GDM1 (cell line): ENCODE data around the gene CES2.

ENCODE experiments used
- DNase-seq: peaks from one replicate; lab custom pipeline; 2025; lab: John Stamatoyannopoulos, UW

Gene CES2

DNA sequence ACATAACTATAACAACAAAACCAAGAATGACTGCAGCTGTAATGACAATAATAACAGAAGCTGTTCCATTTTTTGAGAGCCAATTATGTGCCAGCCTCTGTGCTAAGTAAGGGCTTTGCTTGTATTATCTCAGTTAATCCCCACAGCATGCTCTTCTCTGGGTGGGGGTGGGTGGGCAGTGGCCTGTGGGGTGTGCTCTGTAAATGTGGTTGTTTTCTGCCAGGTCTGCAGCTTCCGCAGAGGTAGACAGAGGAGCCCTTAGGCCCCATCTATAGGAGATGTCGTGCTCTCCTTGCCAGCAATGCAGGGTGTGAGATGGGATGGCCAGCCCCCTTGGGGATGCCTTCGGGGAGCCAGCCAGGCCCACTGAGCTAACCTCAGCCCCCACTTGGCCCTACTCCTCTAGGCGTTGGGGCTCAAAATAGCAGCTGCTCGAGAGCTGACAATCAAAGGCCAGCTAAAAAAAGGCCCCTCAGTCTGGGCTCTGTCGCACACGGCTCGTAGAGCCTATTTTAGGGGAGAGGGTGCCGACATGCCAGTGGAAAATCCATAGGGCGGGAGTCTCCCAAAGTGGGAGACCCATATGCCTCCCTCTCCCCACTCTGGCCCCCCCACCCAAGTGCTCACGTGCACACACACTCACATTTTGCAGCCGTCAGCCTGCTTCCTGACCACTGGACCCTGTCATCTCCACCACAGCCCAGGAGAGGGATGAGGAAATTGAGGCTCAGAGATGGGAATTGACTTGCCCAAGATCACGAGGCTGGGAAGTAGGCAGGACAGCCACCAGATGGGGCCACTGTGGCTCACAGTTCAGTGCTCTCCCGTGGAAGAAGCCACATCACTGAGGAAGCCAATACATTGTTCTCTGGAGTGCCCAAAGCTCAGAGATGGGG lies 32.4 kb upstream of the CES2 start:
- no peak for DNase-seq

DNA sequence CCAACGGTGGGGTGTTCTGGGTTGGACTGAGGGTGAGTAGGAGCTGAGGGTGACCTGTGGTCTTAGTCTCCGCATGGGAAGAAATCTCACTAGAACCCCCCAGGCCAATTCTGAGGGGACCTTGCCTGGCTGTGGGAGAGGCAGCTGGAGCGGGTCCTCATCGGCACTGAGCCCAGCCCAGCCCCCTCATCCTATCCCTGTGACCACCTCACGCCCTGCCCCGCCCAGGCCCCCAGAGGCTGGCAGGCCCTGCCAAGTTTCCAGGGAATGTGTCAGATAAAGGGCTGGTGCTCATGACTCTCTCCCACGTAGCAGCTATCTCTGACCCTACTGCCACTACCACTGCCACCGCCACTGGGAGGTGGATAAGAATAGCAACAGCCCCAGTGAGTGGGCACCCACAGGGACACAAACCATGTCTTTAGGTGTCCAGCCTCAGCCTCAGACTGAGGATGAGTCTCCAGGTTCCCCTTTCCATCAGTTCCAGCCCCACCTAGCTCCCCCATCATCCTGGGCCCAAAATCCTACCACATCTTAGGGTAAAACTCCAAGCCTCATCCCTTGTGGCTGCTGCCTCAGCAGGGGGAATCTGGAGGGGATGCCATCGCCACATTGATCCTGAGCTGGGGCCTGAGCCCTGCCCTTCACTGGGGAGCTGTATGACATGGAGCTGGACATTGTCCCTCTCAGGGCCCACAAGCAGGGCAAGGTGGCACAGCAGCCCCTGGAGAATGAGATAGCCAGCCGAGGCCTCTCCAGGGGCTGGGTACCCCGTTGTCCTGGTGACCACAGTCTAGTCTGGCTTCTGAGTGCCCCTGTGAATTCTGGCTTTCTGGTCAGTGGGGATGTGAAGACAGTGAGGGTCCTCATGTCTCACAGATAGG lies 31.5 kb upstream of the CES2 start:
- DNase-seq, result no peak

DNA sequence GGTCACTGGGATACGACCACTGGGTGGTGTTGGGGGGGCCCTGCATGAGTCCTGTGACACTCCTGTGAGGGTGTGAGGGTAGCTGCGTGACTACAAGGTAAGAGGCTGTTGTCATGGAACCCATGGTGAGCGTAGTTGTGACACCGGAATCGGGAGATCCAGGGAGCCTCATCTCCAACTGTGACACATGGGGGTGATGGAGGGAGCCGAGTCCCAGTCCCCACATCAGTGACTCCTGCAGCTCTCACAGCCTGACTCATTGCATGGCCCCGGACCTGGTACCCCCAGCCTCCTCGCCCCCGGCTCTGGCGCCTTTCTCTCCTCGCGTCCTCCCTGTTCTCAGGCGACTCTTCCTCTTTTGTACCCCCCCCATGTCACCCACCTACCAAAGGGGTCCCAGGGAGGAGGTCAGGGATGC lies 30.9 kb upstream of the CES2 start:
- DNase-seq, result no peak

DNA sequence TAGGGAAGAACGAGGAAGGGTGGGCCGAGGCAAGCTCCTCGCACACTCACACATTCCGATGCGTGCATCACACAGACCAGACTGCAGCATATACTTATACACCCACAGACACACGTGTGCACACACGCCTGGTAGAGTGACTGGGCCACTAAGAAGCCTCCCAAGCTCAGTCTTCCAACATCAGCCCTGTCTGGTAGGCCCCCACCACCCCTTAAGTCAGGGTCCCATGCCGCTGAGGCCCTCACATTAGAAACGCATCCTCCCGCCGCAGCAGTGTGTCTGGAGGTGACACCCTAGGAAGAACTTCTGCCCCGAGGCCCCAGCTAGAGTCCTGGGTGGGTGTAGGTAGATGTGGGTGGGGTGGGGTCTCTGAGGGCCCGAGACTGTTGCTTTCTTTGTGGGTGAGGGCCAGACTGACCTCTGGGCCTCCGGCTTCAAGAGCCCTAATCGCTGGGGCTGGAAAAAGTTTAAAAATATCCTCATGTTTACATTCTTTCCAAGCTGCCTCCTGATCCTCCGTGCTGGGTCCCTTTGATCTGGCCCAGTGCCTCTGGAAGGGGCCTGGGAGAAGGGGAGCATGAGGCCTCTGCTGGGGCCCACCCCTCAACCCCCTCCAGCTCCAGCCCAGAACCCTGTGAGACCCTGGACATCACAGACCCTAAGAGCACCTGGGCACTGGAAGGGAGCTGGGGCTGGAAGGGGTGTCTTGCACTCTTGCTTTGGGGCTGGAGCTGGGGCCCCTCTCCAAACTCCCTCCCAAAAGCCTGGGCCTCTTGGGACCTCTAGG lies 30.3 kb upstream of the CES2 start:
- DNase-seq, result no peak

DNA sequence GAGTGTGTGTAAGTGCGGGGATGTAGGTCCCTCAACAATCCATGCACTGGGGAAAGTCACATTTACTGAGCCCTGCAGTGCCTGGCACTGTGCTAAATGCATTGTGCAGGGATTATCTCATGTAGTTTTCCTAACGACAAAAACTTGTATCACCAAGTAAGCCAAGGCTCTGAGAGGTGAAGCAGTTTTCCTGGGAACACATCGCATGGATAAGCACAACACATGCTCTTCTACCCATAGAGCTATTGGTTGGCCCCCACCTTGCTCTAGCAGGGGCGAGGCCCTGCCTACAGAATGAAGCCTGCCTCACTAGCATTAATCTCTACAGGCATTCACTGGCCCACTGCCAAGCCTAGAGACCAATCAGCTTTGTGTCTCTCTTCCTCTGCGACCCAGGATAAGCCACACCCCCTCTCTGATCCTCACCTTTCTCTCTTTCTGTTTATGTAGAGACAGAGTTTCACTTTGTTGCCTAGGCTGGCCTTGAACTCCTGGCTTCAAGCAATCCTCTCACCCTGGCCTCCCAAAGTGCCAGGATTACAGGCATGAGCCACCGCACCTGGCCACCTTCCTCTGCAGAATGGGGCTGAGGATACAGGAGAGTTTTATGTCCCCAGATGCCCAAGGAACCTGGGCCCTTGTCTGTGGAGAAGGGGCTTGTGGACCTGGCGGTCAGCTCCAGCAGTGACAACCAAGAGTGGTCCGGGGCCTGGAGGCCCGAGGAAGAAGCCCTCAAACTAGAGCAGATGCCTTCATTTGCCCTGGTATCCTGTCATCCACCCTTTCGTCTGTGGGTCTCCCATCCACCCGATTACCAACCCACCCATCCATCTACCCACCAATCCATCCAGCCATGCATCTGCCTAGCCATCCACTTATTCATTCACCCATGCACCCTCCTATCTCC lies 29.4 kb upstream of the CES2 start:
- no peak for DNase-seq

DNA sequence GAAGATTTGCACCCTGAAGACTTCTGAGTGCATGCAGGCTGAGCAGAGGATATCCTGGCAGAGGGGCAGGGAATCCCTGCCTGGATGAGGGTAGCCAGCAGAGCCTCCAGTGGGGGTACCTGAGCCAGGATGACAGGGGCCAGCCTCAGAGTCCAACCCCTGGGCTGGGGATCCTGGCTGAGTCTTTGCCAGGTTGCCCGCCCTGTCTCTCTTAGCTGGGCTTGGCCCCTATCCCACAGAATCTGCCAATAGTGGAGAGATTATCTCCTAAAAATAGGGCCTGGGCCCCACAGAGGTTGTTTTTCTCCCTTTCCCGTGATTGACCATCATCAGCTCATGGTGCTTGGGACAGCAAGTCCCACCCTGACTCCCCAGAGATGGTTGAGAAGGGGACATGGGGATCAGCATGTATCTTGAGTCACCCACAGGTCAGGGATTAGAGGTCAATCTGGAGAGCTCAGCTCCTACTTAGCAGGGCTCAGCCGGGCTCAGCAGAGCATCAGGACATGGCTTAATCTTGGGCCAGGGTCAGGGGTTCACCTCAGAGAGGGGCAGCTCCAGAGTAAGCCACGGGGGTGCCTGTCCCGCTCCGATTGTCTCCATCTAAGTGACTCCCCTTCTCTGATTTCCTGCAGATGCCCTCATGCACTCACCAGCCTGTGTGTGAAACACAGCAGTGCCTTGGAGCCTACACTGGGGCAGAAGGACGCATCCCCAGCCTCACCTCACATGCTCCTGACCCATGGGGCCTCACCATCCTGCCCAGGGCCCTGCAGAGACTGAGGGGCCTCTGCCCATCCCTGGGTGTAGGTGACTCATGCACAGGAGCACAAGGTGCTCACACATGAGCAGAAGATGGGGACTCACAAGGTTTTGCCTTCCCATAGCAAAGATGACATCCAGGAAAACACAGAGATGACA lies 28.1 kb upstream of the CES2 start:
- no peak for DNase-seq

DNA sequence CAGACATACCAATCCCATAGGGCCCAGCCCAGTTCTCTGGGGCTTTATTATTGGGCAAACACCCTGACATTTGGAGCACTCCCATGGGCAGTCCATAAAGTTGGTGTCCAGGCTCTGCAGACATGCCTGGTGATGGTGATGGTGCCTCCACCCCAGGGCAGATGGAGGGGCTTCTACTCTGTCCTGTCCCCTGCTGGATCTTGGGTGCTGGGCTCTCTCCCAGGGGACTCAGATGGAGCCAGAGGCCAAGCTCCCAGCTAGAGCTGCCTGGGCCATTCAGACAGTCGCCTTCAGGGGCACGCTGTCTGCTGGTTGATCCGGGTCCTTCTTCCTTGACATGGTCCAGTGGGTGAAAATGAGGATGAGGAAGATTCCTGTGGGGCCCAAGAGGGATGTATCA lies 27.2 kb upstream of the CES2 start:
- no peak for DNase-seq

DNA sequence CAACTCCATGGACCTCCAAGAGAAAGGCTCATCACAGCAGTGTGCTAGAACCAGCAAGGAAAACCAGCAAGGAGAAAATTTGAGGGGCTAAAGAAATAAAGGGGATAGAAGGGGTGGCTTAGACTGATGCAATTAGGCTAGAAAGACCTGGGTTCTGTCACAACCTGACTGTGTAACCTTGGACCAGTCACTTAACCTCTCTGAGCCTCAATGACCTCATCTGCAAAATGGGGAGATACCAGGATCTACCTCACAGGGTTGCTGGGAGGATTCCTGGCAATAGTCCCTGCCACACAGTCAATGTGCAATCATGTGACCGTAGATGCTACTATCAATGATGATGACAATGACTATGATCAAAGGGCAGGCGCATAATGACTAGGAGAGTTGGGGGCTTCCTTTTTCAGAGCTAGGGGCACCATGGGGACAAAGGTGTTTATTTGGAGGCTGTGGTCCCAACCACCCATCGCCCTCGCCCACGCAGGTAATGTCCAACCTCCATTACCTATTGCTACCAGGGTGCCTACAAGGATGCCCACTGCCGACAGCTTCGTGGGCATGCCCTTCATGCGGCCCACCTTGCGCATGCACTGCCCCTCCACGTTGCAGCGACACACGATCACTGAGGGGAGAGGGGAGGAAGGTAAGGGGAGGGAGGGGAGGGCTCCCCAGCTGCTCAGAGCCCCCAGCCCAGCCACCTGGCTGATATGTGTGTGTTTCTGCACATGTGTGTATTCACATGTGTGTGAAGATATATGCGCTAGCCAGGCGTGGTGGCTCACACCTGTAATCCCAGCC lies 26.4 kb upstream of the CES2 start:
- no peak for DNase-seq

DNA sequence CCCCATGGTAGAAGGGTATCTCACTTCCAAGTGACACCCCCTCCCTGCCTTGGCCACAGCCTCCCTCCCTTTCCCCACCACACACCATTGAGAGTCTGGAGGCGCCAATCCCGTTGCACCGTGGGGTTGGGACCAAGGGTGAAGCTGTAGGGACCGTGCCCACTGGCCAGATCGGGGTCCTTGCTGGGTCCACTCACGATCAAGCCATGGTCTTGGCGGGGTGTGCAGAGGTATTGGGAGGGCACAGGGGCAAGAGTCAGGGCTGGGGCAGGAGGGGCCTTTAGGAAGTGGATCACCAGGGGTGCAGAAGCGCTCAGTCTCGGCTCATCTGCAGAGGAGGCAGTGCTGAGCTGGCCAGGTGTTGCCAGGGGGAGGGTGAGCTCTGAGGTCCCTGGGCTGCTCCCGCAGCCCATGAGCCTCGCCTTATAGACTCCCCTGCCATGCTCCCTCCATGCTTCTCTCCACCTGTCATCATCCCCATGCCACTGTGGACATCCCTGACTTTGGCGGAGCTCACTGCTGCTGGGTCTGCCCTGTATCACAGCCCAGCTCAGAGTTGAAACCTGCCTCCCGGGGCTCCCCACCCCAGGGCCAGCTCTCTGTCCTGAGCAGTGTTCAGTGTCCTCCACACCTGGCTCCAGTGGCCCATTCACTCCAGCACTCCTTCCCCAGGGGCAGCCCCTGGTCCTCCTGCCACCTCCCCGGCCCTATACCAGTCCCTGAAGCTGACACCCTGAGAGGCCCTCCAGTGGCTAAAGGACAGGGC lies 25.0 kb upstream of the CES2 start:
- DNase-seq, result no peak

DNA sequence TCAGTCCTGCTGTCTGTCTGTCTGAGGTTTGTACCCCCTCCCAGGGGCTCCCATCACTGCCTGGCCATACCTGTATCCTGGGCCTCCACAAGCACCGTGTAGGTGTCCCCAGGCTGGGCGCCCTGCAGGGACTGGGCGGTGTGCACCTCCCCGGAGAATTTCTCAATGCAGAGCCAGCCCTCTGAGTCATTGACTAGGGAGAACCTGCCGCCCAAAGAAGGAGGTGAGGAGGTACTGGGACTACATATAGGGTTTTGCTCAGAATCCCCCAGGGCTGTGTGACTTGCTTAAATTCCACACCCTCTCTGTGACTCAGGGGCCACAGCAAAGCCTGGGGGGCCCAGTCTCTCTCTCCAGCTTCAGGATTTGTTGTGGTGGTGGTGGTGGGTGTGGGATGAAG lies 24.2 kb upstream of the CES2 start:
- DNase-seq, result no peak

DNA sequence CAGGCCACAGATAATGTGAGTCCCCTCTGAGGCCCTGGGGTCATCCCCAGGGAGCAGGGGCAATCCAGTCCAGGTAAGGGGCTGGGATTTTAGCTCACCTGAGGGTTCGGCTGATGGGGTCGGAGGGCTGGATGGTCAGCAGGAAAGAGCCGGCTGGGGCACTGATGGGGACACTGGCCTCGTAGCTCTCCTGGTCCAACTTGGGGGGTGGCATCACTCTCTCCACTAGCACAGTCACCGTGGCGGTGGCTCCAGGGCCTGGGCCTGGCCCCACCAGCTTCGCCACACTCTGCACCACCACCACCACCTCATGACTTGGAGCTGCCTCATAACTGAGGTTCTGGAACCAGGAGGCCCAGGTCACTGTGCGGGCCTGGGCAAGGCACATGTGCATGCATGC lies 23.5 kb upstream of the CES2 start:
- no peak for DNase-seq

DNA sequence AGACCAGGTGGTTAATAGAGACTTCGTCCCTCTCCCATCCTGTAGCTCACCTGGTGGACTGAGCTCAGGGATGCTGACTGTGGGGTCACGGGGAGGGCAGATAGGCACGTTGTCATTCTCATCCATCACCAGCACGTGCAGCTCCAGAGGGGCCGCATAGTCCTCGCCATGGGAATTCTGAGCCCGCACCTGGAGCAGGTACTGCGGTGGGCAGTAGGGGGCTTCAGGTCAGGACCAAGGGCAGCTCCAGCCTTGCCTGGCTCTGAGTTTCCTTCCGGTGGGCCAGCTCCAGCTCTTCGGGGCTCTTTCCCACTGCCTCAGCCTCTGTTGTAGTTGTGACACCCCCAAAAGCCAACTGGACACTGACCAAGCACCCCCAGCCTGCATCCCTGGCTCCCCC lies 22.2 kb upstream of the CES2 start:
- DNase-seq, result no peak

DNA sequence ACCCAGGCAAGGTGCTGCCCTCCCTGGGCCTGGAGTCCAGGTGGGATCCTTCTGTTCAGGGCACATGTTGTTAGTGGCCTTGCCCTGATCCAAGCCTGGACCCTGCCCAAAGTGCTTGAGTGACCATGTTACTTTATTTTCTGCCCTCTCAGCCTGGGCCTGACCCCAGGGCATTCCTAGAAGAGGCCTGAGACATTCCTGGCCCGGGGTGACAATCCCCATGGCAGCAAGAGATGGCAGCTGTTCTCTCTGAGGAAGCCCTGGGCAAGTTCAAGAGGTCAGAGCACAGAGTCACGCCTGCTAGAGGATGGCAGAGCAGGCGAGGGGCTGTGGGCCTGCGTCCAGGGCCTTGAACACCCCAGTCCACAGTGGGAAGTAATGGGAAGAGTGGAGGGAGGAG lies 21.6 kb upstream of the CES2 start:
- no peak for DNase-seq

DNA sequence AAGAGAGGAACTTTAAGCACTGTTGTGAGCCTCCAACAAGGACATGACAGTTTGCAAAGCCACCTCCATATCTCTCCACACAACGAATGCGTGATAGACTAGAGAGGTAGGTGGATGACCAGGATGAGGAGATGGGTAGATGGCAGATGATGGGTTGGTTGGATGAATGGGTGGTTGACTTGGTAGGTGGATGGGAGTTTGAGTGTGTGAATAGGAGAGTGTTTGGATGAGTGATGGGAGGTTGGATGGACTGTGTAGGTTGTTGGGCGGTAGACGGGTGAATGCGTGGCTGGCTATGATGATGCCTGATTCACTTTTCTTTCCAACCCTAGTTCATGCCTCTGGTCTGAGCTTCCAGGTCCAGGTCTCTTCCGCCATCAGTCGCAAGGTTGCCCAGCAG lies 20.8 kb upstream of the CES2 start:
- DNase-seq, result no peak

DNA sequence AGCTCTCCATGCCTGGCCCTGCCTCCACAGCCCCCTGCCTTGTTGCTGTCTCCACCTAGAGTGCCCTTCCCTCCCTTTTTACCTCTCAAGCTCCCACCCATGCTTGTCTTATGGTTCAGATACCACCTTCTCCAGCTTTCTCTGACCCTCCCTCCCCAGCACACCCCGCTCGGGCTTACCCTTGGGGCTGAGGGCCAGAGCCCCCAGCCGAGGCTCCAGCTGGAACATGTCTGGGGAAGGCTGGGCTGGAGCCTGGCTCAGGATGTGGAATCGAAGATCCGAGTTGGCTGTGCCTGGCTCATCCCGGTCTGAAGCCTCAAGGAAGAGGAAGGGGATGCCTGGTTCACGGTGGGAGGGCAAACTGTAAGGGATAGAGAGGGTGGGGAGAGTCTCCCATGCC lies 20.3 kb upstream of the CES2 start:
- no peak for DNase-seq

DNA sequence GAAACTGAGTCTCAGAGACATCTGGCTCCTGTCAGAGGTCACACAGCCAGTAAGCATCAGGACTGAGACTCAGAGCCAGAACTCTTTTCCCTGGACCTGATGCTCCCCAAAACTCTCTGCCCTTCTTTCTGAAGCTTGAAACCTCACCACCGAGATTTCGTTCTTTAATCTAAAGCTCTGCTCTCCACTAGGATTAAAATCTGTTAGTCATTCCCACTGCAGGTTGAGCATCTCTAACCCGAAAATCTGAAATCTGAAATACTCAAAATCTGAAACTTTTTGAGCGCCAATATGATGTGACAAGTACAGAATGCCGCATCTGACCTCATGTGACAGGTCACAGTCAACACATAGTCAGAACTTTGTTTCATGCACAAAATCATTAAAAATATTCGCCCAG lies 18.8 kb upstream of the CES2 start:
- no peak for DNase-seq

DNA sequence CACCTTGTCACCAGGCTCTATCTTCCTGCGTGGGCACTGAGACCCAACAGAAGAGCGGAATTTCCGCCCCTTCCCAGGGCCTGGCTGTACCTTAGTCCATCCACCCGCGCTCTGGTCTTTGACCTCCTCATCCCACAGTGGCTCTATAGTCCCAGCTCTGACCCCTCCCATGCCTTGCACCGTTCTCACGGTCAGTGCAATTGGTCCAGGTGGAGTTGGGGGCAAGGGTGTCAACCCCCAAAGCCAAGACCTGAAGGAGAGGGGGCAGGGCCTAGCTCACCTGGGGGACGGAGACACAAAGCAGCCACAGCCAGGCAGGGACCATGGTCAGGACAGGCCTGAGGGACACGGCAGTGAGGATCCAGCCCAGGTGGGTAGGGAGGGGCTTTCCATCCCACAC lies 17.6 kb upstream of the CES2 start:
- DNase-seq, result no peak

DNA sequence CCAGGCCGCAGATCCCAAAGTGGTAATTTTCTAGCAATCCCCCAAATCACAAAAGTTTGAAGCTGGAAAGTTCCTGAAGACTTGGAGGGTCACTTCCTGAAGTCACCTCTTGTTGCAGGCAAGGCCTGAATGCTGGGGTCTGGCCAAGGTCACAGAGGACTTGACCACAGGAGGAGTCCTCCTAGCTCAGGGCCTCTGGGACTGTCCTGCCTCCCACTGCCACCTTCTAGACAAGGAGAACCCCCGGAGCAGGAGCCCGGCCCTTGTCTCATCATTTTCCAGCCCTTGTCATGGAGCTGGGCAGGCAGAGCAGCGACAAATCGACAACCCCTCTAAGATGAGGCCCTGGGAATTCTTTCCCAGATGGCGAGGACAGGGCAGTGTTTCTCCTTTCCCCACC lies 17.0 kb upstream of the CES2 start:
- DNase-seq, result no peak
